Measurements from ENCODE around the gene LAIR2. TPM values are rescaled to one million over a fixed set of nuclear protein-coding genes. Genes with fewer than 3 reads are reported as not detected.
A peak's percentile ranks its signal among the peaks of the same experiment; 100 is the strongest.

Gene LAIR2, protein sequence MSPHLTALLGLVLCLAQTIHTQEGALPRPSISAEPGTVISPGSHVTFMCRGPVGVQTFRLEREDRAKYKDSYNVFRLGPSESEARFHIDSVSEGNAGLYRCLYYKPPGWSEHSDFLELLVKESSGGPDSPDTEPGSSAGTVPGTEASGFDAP
- total RNA-seq (under 1 TPM; 0.81 to 0.97 TPM), polyA plus RNA-seq (10 to 100 TPM; 15.9 to 27.9 TPM)

DNA sequence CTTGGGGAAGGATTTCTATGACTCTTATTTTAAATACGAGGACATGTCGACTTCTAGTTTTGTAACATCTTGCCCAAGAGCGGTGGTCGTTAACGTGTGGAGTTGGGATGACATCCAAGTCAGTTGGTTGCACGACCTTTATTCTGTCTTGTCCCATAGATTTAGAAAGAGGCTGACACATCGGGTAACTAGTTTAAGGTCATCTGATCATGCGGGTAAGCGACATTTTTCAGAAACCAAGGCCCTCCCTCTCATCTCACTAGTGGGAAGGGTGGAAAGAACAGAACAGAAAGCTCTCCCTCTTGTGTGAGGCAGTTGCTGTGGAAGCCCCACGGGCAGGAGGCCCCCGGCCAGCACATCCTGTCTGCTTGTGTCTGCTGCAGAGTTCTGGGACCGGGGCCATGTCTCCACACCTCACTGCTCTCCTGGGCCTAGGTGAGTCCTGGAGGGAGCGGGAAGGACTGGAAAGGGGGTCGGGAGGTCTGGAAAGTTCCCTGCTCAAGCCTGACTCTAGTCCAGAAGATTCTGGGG is at the start of gene LAIR2:
Gene LAIR2 (plus strand): TSS at position 314 of the 531 bp plus-strand sequence. CDS start 88 bp downstream, at position 402.
- H3K9me3 Mint-ChIP-seq = peaks cover 0 to 6% (median 0%) of the 10 kb centered on the region in 8 donors
- H3K27me3 ChIP-seq (ENCODE audit: insufficient read depth, low read length) = no peaks in the 10 kb centered on the region
- peaks cover 18 to 25% of the 10 kb centered on the region in 2 donors for H3K27me3 Mint-ChIP-seq
- POLR2A ChIA-PET (ENCODE audit: partially characterized antibody) = no interaction called here
- intact Hi-C loops (cut with micrococcal nuclease) = no loop called here
- no peaks in the 10 kb centered on the region for H3K36me3 ChIP-seq (ENCODE audit: insufficient read depth, low read length)
- H3K4me1 ChIP-seq (ENCODE audit: insufficient read depth, low read length) = peaks cover 19% of the 10 kb centered on the region
- no peaks in the 10 kb centered on the region for H3K36me3 Mint-ChIP-seq
- peak within 1 kb of the TSS in 4 of 8 donors; percentile 27 to 39 (median 34) for H3K4me3 Mint-ChIP-seq
- no peak within 1 kb of the TSS for H3K4me3 ChIP-seq (ENCODE audit: low read length in 2 of 2)
- no peaks in the 10 kb centered on the region for H3K9me3 ChIP-seq (ENCODE audit: control insufficient read depth in 1 of 2, low read length in 2 of 2)
- H3K4me1 Mint-ChIP-seq = peaks cover 9 to 40% (median 19%) of the 10 kb centered on the region in 4 donors
- no peak within 1 kb of the TSS for H3K27ac ChIP-seq (ENCODE audit: low read depth, low read length)
- peak within 1 kb of the TSS in 2 of 7 donors; percentile 0 to 17 for H3K27ac Mint-ChIP-seq
- DNase-seq = no peak
- CTCF ChIA-PET (ENCODE audit: partially characterized antibody) = no interaction called here

DNA sequence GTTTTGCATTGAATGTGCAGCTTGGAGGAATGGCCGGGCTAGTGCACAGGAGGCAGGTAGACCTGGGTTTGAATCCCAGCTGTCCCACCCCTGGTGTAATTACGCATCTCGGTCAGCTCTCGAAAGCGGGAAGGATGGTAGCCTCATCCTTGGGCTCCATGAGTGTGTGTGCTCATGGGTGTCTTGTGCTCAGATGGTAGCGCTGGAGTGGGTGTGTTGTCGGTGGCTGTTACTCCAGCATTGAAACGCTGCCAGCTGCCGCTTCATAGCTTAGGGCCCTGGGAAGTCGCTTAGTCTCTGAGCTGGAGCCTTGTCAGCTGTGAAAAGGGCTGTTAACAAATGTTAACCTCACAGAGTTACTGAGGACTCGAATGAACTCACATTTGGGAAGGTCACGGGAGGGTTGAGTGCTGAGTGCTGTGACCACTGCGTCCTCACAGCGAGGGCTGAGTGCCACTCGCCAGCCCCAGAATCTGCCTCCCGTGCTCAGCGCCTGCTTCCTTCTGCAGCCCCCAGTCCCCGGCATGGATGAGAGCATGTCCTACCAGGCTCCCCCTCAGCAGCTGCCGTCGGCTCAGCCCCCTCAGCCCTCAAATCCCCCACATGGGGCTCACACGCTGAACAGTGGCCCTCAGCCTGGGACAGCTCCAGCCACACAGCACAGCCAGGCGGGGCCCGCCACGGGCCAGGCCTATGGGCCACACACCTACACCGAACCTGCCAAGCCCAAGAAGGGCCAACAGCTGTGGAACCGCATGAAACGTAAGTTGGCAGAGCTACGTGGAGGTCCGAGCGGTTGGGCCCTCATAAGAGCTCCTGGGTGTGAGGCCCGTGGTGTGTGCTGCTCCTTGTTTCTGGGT is 48.5 kb upstream of the LAIR2 start:
- Mint-ChIP-seq H3K4me3 (peak overlapping the region in 1 of 8 donors; percentile 26), H3K27me3 (peaks cover 0 to 3% of the 10 kb centered on the region in 2 donors), H3K36me3 (peaks cover 55 to 81% of the 10 kb centered on the region in 2 donors), H3K4me1 (peaks cover 23 to 51% (median 36%) of the 10 kb centered on the region in 4 donors), H3K27ac (peak overlapping the region in 2 of 7 donors; percentile 16 to 57), H3K9me3 (peaks cover 0 to 3% (median 0%) of the 10 kb centered on the region in 8 donors)
- Histone ChIP-seq H3K4me1 (ENCODE audit: insufficient read depth, low read length) (peaks cover 36% of the 10 kb centered on the region), H3K4me3 (ENCODE audit: low read length in 2 of 2) (no peak overlapping the region), H3K27me3 (ENCODE audit: insufficient read depth, low read length) (no peaks in the 10 kb centered on the region), H3K9me3 (ENCODE audit: control insufficient read depth in 1 of 2, low read length in 2 of 2) (no peaks in the 10 kb centered on the region), H3K36me3 (ENCODE audit: insufficient read depth, low read length) (peaks cover 83% of the 10 kb centered on the region), H3K27ac (ENCODE audit: low read depth, low read length) (no peak overlapping the region)
- DNase-seq = no peak
- intact Hi-C loops (cut with micrococcal nuclease) = no loop called here
- POLR2A ChIA-PET (ENCODE audit: partially characterized antibody) = interaction anchor here (1.1 to 2.4 kb wide), 3 partner anchors 8 to 1188 kb away, joined by 3 to 23 read pairs (median 5); partner anchors contain the start of gene LENG9
- CTCF ChIA-PET (ENCODE audit: partially characterized antibody) = no interaction called here

DNA sequence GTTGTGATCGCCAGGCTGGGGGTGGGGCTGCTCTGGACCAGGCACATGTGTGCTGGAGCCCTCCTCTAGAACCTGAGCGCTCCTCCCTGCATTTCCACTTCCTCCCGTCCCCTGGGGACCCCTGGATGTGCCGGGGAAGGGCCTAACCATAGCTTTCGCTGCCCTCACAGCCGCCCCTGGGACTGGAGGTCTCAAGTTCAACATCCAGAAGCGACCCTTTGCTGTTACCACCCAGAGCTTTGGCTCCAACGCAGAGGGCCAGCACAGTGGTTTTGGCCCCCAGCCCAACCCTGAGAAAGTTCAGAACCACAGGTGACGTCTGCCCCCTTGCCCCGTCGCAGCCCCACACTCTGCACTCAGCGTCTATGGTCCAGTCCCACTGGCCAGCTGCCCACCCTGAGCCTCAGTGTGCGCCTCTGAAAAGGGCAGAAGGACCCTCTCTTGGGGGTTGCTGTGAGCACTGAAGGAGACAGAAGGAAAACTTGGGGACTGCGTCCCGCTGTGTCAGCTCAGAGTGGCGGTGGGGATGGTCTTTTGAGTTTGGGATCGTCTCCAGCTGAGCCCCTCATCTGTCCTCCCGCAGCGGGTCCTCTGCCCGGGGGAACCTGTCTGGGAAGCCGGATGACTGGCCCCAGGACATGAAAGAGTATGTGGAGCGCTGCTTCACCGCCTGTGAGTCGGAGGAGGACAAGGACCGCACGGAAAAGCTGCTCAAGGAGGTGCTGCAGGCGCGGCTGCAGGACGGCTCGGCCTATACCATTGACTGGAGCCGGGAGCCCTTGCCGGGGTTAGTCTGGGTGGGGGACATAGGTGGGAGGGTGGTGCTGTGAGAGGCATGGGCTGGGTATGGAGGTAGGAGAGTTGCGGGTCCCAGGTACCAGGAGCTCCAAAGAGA is 47.6 kb upstream of the LAIR2 start:
- CTCF ChIA-PET (ENCODE audit: partially characterized antibody) = no interaction called here
- H3K4me1 Mint-ChIP-seq = peaks cover 22 to 55% (median 33%) of the 10 kb centered on the region in 4 donors
- H3K27ac ChIP-seq (ENCODE audit: low read depth, low read length) = no peak overlapping the region
- peaks cover 0 to under 1% of the 10 kb centered on the region in 2 donors for H3K27me3 Mint-ChIP-seq
- H3K27ac Mint-ChIP-seq = peak overlapping the region in 2 of 7 donors; percentile 16 to 41
- H3K4me1 ChIP-seq (ENCODE audit: insufficient read depth, low read length) = peaks cover 32% of the 10 kb centered on the region
- H3K9me3 ChIP-seq (ENCODE audit: control insufficient read depth in 1 of 2, low read length in 2 of 2) = no peaks in the 10 kb centered on the region
- no peak for DNase-seq
- no peak overlapping the region for H3K4me3 ChIP-seq (ENCODE audit: low read length in 2 of 2)
- H3K27me3 ChIP-seq (ENCODE audit: insufficient read depth, low read length) = no peaks in the 10 kb centered on the region
- H3K4me3 Mint-ChIP-seq = peak overlapping the region in 2 of 8 donors; percentile 9 to 20
- peaks cover 92% of the 10 kb centered on the region for H3K36me3 ChIP-seq (ENCODE audit: insufficient read depth, low read length)
- peaks cover 0 to 2% (median 0%) of the 10 kb centered on the region in 8 donors for H3K9me3 Mint-ChIP-seq
- H3K36me3 Mint-ChIP-seq = peaks cover 62 to 84% of the 10 kb centered on the region in 2 donors
- POLR2A ChIA-PET (ENCODE audit: partially characterized antibody) = interaction anchor here (1.0 to 2.4 kb wide), 3 partner anchors 7 to 1188 kb away, joined by 3 to 23 read pairs (median 4); partner anchors contain the start of gene LENG9
- intact Hi-C loops (cut with micrococcal nuclease) = no loop called here

DNA sequence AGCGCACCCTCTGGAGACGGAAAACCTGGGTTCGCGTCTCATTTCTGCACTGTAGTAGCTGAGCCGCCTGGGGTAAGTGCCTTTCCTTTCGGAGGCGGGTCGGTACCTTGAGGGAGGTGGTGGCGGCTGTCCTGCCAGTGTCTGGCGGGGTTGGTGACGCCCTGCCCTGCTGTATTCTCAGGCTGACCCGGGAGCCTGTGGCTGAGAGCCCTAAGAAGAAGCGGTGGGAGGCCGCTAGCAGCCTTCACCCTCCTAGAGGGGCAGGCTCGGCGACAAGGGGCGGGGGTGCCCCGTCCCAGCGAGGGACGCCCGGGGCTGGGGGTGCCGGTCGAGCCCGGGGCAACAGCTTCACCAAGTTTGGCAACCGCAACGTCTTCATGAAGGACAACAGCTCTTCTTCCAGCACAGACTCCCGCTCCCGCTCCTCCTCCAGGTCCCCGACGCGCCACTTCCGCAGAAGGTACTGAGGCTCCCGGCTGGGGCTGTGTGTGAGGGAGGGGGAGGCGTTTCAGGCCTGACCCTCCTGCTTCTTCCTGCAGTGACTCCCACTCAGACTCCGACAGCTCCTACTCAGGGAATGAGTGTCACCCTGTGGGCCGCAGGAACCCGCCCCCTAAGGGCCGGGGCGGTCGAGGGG is 46.7 kb upstream of the LAIR2 start:
- Histone ChIP-seq H3K27ac (ENCODE audit: low read depth, low read length) (no peak overlapping the region), H3K27me3 (ENCODE audit: insufficient read depth, low read length) (no peaks in the 10 kb centered on the region), H3K9me3 (ENCODE audit: control insufficient read depth in 1 of 2, low read length in 2 of 2) (no peaks in the 10 kb centered on the region), H3K4me3 (ENCODE audit: low read length in 2 of 2) (no peak overlapping the region), H3K36me3 (ENCODE audit: insufficient read depth, low read length) (peaks cover 94% of the 10 kb centered on the region), H3K4me1 (ENCODE audit: insufficient read depth, low read length) (peaks cover 23% of the 10 kb centered on the region)
- H3K27me3 Mint-ChIP-seq = no peaks in the 10 kb centered on the region
- intact Hi-C loops (cut with micrococcal nuclease) = no loop called here
- CTCF ChIA-PET (ENCODE audit: partially characterized antibody) = no interaction called here
- H3K27ac Mint-ChIP-seq = peak overlapping the region in 1 of 7 donors; percentile 54
- POLR2A ChIA-PET (ENCODE audit: partially characterized antibody) = interaction anchor here (1.0 kb wide), 1 partner anchor 8 kb away, joined by 4 read pairs; the partner anchor contains the start of gene LENG9
- H3K9me3 Mint-ChIP-seq = peaks cover 0 to 3% (median 0%) of the 10 kb centered on the region in 8 donors
- no peak for DNase-seq
- H3K36me3 Mint-ChIP-seq = peaks cover 61 to 78% of the 10 kb centered on the region in 2 donors
- peaks cover 18 to 47% (median 26%) of the 10 kb centered on the region in 4 donors for H3K4me1 Mint-ChIP-seq
- no peak overlapping the region for H3K4me3 Mint-ChIP-seq

DNA sequence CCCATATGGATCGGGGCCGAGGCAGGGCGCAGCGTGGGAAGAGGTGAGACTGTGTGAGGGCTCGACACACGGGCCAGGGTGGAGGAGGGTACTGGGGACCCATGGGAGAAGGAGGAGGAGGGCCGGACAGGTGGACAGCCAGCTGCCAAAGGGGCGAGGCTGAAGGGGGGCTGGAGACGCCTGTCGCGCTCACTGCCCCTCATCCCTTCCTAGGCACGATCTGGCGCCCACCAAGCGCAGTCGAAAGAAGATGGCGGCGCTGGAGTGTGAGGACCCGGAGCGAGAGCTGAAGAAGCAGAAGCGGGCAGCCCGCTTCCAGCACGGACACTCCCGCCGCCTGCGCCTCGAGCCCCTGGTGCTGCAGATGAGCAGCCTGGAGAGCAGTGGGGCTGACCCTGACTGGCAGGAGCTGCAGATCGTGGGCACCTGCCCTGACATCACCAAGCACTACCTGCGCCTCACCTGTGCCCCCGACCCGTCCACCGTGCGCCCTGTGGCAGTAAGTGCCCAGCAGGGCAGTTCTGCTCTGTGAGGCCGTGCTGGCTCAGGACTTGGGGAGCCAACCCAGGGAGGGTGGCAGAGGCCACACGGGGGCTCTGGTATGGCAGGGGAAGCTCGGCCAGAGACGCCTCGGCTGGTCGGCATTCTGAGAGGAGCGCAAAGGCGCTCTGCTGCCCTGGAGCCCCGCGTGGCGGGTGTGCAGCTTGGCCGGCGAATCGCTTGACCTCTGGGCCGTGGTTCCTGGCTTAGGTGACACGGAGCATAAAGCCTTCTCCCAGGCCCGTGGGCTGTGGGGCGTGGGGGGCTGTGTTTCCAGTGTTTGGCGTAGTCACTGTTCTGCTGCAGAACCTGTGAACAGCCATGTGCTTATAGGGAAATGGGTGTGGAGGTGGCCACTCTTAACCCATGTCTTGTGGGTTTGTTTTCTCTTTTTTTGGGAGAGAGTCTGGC is 45.9 kb upstream of the LAIR2 start:
- Histone ChIP-seq H3K4me1 (ENCODE audit: insufficient read depth, low read length) (peaks cover 16% of the 10 kb centered on the region), H3K27ac (ENCODE audit: low read depth, low read length) (no peak overlapping the region), H3K36me3 (ENCODE audit: insufficient read depth, low read length) (peaks cover 94% of the 10 kb centered on the region), H3K9me3 (ENCODE audit: control insufficient read depth in 1 of 2, low read length in 2 of 2) (no peaks in the 10 kb centered on the region), H3K27me3 (ENCODE audit: insufficient read depth, low read length) (no peaks in the 10 kb centered on the region), H3K4me3 (ENCODE audit: low read length in 2 of 2) (no peak overlapping the region)
- intact Hi-C loops (cut with micrococcal nuclease) = no loop called here
- CTCF ChIA-PET (ENCODE audit: partially characterized antibody) = no interaction called here
- peaks cover 16 to 45% (median 23%) of the 10 kb centered on the region in 4 donors for H3K4me1 Mint-ChIP-seq
- peak overlapping the region in 3 of 7 donors; percentile 18 to 78 (median 59) for H3K27ac Mint-ChIP-seq
- no peak overlapping the region for H3K4me3 Mint-ChIP-seq
- DNase-seq = no peak
- peaks cover 55 to 75% of the 10 kb centered on the region in 2 donors for H3K36me3 Mint-ChIP-seq
- no peaks in the 10 kb centered on the region for H3K27me3 Mint-ChIP-seq
- POLR2A ChIA-PET (ENCODE audit: partially characterized antibody) = no interaction called here
- H3K9me3 Mint-ChIP-seq = peaks cover 0 to 4% (median 0%) of the 10 kb centered on the region in 8 donors
